ENCODE results near the gene POLR2I.

DNA sequence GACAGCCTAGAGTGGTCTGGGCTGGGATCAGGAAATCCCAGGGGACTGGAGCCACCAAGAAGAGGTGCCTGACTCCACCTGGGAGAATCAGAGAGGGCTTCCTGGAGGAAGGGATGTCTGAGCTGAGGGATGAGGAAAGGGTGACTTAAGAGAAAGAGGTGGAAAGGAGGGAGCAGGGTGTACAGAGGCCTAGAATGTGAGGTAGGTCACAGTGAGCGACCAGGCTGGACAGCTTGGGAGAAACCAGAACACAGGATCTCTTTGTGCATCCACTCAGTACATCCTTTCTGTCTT lies 1.6 kb upstream of the POLR2I start:
- TF ChIP-seq PATZ1 (tag by site-specific recombination; IDR thresholded peaks at IDR 0.05), result no peak
- TF ChIP-seq, protein P1, sequence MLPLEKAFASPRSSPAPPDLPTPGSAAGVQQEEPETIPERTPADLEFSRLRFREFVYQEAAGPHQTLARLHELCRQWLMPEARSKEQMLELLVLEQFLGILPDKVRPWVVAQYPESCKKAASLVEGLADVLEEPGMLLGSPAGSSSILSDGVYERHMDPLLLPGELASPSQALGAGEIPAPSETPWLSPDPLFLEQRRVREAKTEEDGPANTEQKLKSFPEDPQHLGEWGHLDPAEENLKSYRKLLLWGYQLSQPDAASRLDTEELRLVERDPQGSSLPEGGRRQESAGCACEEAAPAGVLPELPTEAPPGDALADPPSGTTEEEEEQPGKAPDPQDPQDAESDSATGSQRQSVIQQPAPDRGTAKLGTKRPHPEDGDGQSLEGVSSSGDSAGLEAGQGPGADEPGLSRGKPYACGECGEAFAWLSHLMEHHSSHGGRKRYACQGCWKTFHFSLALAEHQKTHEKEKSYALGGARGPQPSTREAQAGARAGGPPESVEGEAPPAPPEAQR (tag by site-specific recombination; IDR thresholded peaks at IDR 0.05), result no peak
